HS-5 (cell line): Measurements from ENCODE around the gene ACTR1B.
"Not testable (repeated sequence)": the region's sequence is repeated elsewhere in the genome, so short reads cannot be mapped to it uniquely, and the experiment has no call there.

Source experiments
- DNase-seq: peaks from one replicate; pipeline ENCODE4 v3.0.0-alpha.2; 2012; ENCODE audit warnings: low read depth

The ACTR1B gene

DNA sequence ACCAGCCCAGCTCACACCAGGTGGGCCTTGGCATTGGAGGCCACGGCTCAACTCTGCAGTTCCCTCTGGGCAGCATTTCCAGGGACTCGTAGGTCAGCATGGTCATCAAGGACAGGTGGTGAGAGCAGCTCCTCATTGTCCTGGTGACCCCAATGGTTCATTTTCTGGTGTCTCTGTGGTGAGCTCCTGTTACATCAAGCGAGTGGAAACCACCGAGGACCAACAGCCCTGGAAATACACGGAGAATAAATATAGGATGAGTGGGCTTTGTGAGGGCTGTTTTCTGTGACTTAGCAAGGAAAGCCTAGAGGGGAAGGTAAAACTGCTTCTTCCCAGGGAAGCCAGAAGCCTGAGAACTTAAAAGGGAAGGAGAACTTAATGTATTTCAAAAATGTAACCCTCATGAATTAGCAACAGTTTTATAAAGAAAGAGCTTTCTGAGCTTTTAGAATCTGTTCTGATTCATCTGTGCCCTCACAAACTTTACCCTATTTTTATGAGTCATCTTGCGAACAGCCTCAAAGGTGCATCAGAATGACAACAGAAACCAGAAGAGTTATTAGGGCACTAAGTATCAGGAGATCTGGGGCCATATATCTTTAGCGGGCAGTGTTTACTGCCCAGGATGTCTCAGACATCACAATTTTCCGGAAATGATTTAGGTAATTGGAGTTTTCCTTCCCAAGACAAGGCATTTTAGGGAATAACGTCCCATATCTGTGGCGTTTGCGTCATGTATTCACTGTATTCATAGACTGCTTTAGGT is 24.4 kb upstream of the ACTR1B start:
- no peak for DNase-seq

DNA sequence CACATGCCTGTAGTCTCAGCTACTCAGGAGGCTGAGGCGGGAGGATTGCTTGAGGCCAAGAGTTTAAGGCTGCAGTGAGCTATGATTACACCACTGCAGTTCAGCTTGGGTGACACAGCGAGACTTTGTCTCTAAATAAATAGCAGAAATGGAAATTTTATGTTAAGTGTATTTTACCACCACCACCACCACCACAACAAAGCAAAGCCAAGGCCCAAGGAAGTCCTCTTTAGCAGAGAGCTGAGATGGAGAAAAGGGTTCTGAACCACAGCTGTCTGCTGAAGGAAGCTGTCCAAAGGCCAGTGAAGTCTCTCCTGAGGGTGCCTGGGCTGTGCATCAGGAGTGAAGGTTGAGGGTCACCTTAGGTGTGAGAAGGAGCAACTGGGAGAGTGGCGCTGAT is 23.4 kb upstream of the ACTR1B start:
- DNase-seq = not testable (repeated sequence)

DNA sequence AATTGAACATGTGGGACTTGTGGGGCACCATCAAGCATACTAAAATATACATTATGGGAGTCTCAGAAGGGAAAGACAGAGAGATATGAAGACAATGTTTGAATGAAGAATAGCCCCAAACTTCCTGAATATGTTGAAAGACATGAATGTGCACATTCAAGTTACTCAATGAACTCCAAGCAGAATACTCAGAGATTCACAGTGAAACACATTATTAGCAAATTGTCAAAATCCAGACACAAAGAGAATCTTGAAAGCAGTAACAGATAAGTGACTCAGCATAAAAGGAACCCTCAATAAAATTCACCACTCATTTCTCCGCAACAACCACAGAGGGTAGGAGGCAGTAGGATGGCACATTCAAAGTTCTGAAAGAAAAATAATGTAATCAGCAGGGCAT is 14.5 kb upstream of the ACTR1B start:
- no peak for DNase-seq

DNA sequence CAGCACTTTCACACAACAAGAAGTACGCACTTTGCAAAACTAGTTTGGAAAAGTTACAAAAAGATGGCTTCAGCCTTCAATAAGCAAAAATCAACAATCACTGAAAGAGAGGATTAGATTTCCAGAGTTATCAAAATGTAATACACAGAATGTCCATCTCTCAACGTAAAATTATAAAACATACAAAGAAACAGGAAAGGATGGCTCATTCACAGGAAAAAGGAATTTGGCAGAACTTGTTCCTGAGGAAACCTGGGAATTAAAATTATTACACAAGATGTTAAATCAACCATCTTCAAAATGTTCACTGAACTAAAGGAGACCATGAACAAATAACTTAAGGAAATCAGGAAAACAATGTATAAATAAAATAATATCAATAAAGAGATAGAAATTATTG is 13.6 kb upstream of the ACTR1B start:
- no peak for DNase-seq

DNA sequence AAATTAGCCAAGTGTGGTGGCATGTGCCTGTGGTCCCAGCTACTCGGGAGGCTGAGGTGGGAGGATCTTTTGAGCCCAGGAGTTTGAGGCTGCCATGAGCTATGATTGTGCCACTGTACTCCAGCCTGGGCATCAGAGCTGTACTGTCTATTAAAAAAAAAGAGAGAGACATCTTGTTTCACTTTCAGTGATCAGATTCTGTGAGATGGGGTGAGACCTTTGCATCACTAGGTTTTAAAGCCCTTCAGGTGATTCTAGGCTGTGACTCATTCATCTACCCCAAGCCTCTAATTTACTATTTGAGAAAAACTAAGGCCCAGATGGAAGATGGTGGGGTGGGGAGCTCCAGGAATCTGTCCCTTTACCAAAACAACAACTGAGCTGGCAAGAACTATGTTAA is 12.8 kb upstream of the ACTR1B start:
- no peak for DNase-seq

DNA sequence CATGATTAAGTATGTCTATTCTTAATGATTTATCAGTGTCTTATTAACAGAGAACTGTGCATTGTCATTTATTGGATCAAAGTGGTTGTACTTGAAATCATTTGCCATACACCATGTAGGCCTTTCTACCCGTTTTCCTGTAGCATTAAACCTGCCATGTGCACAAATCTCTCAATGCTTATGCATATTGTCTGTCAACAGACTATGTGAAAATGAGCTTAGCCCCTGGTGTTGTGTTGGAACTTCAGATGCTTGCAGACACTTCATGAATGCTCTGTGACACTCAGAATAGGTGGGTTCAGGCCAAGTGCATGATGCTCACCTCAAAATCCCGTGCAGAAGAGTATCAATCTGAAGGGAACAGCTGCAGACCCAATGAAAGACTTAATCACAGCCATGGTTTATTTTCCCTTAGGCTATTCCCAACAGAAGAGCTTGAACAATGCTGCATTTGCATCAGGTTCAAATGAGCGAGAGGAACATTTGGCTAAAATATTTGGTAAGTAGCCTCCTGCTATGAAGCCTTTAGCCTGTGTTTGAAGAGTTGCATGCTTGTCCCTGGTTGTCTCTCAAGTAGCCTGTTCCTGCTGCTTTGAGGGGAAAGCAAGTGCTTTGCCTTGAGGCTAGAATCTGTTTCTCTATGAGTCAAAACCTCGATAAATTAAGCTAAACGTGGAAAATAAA is 11.7 kb upstream of the ACTR1B start:
- DNase-seq = no peak

DNA sequence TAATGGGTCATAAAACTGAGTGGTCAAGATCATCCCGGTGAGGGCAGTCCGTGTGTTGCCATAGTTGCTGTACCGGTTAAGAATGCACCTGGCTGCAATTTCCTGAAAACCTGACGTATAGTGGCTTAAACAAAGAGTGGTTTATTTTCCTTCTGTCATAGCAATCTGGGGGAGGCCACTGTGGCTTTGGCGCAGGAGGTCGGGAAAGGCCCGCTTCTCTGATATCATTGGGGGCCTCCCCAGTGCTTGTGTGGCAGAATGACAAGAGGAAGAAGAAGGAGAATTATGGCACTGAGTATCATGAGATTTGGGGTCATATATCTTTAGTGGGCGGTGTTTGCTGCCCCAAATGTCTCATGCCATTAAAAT is 10.1 kb upstream of the ACTR1B start:
- no peak for DNase-seq

DNA sequence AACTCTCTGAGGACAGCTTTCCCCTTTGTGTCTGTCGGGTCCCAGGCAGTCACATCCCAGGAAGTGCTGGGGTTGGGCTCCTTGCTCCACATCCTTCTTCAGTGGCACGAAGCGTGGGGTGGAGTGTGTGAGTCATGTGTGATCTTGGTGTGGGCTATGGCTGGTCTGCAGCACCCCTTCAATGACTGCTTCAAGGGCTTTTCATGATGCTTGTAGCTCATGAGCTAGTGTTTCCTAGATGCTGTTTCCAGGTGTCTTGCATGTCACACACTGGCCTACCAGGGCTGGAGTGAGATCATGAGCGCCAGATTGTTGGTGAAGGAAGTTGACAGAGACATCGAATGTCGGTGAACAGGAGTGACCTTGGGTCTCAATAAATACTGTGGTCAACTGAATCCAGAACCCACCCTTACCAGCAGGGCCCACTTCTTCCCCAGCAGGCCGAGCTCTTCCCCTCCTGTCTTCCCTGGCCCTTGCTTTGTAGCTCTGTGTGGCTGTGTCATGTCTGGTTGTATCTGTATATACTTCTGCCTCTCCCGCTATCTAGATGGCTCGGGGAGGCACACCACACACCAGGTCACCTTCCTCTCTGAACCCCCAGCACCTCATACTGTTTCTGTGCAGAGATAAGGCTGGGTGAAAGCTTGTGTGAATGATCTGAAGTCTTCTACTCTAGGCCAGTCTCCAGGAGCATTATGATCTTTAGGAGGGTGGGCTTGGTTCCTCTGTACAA is 9.5 kb upstream of the ACTR1B start:
- DNase-seq = no peak

DNA sequence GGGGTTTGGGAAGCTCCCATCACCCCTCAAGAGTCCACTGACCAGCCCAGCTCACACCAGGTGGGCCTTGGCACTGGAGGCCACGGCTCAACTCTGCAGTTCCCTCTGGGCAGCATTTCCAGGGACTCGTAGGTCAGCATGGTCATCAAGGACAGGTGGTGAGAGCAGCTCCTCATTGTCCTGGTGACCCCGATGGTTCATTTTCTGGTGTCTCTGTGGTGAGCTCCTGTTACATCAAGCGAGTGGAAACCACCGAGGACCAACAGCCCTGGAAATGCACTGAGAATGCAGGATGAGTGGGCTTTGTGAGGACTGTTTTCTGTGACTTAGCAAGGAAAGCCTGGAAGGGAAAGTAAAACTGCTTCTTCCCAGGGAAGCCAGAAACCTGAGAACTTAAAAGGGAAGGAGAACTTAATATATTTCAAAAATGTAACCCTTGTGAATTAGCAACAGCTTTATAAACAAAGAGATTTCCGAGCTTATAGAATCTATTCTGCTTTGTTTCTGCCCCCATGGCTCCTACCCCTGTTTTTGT is 8.8 kb upstream of the ACTR1B start:
- DNase-seq = not testable (repeated sequence)

DNA sequence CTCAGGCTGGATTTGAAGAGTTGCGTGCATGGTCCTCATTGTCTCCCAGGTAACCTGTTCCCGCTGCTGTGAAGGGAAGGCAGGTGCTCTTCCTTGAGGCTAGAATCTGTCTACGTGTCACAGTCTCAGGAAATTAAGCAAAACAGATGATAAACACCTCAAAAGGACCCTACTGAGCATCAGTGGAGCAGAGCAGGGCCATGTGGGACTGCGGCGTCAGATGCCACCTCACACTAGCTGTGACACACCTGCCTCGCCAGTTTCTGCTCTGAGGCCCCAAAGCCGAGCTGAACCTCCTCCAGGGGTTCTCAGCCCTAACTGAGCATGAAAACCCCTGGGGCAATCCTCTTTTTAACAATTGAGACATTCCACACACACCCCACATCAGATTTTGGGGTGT is 7.7 kb upstream of the ACTR1B start:
- no peak for DNase-seq

DNA sequence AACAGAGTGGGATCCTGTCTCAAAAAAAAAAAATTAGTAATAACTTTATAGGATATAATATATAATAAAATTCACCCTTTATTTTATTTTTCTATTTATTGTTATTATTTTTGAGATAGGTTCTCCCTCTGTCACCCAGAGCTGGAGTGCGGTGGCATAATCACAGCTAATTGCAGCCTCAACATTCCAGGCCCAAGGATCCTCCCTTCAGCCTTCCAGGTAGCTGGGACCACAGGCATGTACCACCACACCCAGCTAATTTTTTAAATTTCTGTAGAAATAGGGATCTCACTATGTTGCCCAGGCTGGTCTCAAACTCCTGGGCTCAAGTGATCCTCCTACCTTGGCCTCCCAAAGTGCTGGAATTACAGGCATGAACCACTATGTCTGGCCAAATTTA is 6.6 kb upstream of the ACTR1B start:
- no peak for DNase-seq

DNA sequence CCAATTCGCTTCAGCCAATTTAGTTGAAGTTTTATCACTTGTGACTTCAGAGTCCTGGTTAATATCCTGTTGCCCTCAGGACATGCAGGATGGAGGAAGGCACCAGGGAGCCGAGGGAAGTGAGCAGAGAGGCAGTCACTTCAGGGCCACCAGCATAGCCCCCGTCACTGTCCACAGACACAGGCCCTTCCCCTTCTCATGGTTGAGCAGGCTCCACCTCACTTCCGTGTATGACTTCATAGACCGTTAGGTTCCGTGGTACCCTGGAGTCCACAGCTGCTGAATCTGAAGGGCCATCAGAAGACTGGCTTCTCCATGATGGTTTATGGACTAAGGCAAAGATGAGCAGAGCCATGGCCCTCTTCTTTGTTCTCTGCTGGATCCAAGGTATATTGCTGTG is 5.6 kb upstream of the ACTR1B start, which contains the start of gene C2orf92:
TSS of gene C2orf92 (plus strand) at position 266 of the 400 bp plus-strand sequence. CDS start at position 342, 76 bp downstream.
- DNase-seq = no peak

DNA sequence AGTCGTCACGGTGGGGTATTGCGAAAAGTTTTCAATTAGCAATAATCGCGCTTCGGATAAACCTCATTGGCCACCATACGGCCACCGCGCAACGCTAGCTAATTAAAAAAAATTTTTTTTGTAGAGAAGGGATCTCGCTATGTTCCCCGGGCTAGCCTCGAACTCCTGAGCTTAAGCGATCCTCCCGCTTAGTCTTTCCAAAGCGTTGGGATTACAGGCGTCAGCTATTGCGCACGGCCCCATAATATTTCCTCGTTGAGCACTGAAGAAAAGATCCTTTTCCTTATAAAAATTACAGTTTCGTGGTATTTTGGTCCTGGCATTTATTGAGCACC is 759 bp upstream of the ACTR1B start:
- no peak for DNase-seq

DNA sequence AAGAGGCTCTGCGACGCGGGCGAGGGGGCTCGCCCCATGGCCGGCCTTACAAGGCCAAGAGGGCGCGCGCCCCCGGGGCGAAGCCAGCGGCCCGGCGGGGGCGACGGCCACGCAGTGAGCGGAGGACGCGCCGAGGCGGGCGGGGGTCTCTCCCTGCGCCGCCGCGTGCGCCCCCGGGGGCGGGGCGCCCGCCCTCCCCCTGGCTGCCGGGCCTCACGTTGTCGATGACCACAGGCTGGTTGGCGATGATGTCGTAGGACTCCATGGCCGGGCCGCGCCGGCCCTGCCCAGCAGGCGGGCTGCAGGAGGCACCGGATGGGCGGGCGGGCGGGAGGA is 250 bp downstream of the ACTR1B start:
- no peak for DNase-seq

DNA sequence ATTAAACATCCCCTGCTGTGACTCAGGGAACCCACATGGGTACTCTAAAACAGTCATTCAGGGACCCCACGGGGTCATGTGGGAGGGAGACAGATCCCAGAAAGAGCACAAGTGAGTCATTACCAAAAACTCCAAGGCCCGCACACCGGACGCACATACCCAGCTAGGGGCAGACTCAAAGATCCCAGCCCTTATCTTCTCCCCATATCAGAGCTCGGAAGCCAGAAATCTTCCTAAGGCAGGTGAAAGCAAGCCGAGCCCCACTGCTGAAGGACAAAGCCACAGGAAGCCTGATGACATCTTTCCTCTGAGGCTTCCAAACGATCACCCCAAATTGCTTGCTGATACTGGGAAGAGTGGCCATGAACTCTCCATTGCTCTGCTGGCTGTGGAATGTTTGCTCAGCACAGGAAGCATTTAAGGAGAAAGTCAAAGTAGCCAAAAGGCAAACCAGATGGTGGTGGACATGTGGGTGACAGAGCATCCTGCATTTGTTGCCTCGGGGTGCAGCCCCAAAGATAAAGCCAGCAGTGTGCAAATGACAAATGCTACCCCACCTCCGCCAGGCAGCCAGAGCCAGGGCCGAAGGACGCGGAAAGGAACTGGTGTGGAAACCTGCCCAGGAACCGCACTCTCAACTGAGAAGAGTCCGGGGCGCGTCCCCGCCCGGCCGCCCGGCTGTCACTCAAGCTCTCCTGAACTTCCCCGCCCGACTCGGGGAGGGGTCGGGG is 784 bp downstream of the ACTR1B start:
- peak; percentile 100 for DNase-seq

DNA sequence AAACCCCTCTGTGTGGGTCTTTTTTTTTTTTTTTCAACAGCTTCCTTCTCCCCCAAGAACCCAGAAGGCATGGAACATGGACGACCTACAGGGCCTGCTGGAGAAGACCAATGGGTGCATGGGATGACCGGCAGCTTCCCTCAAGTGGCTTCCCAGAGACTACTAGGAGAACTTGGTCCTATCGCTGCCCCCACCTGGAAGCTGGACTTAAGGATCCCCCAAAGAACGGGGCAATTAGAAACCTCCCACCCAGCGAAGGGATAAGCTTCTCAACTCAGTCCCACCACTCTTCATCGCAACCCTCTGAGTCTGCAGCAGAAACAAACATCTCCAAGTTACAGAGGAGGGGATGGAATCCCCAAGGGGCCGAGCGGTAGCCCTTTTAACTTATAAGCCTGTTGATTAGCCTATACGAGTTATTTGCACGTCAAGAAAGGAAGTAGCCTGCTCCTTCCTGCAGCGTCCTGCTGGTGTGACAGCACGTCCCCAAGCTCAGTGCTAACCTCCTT is 1.4 kb downstream of the ACTR1B start:
- no peak for DNase-seq

DNA sequence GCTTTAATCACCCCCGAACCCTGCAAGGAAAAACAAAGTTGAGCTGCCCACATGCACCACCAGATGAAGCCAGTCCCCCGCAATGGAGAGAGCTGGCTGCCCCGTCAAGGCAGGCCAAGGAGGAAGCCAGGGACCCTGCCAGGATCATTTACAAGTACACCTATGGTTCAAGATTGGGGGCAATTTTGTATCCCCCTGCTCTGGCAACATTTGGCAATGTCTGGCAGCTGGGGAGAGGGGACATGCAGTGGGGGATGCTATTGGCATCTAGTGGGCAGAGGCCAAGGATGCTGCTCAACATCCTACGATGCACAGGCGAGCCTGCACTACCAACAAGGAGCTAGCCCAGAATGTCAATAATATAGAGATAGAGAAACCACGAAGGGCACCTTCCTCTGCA is 1.9 kb downstream of the ACTR1B start:
- DNase-seq = no peak

DNA sequence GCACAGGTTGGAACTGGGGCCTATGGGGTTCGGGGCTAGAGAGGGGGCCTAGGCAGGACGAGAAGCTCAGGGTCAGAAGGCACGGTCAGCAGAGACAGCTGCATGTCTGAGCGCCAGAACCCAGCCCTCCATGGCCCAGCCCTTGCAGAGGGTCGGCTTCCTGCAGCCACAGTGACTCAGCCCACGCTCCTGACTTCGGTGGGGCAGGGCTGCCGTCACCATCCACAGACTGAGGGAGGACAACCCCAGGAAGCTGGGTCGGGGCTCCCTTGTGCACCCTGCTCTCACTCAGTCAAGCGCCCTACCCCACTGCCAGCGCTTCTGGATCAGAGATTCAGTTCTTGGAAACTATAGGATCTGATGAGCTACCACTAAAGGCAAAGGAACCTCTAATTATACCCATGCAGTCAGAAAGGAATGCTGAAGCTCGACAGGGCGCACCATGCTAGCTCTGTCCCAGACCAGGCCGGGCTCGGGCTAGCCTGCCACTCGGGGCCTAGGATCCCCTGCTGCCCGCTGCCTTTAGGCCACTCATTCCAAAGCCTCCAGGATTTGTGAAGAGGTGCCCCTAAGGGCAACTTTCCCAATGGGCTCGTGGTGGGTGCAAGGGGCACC is 3.0 kb downstream of the ACTR1B start:
- DNase-seq = no peak

DNA sequence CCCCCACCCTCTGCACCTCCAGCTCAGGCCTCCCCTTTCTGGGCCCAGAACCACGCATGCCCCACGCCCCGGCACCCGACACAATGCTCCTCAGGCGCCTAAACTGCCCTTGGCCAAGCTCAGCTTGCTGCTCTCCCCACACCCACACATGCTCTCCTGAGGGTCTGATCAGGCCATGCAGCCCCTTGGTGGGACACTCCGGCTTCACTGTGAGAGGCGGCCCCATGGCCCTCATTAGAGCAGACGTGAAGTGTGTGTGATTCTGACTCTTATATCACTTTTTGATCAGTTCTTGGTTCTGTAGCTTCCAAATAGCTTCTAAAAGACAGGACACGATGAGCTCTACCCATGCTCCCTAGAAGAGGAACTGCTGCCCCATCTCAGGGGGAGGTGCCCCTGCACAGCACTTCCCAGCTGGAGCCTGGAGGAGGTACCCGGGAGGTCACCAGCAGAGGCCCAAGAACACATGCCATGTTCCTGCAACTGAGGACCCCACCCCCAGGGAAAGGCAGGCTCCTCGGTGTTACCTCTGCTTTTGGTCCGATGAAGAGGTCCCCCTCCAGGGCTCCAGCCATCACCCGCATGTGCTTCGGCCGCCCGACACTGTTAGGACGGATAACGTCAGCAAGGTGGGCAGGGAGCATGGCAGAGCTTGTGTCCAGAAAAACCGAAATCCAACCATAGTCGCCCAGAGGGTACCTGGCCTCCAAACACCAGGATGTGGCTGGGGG is 3.6 kb downstream of the ACTR1B start:
- no peak for DNase-seq

DNA sequence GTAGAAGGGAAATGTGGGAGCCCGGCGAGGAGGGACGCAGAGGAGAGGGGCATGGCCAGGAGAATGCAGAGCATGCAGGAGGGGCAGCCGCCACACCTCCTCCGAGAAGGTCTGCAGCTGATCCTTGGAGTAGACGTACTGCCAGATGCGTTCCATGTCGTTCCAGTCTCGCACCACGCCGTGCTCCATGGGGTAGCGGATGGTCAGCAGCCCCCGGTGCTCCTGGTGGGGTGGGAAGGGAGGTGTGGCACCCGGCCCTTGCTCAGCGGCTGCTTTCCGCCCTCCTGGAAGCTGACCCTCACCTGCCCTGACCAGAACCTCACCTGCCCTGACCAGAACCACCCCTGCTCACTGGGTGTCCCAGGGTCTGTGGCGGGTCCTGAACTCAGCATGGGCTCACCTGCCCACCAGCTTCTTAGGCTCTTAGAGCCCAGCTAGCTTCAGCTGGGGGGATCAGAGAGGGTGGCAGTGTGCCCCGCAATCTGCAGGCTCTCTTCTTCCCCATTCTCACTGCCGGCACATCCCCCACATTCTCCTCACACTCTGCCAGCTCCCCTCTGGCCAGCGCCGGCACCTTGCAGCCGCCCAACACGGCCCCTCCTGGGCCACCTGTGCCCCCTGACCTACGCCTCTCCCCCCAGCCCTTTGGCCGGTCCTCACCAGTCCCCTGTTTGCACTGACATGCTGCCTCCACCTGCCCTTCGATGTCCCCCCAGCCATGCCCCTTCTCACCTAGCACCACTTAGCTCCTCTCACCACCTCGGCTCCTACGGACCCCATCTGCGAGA is 4.4 kb downstream of the ACTR1B start:
- DNase-seq = no peak
